Epithelial cell of esophagus (primary cell): Measurements from ENCODE around the gene CD300H.
"Not testable (repeated sequence)": the region's sequence is repeated elsewhere in the genome, so short reads cannot be mapped to it uniquely, and the experiment has no call there.

ENCODE experiments used
- DNase-seq: peaks from one replicate; pipeline ENCODE4 v3.0.0; 2010; ENCODE audit warnings: low read depth
- H3K4me3 ChIP-seq: 2 replicates; pipeline ENCODE4 v1.5.1; 2011; ENCODE audit warnings: mild to moderate bottlenecking, low read length, control low read depth
- TF ChIP-seq, protein P1 (sequence below): IDR thresholded peaks from 2 replicates; pipeline ENCODE4 v1.5.1; 2011; ENCODE audit warnings: low read depth, mild to moderate bottlenecking, low read length, control low read depth, inconsistent platforms; ENCODE audit not compliant: insufficient read depth; ENCODE audit errors: missing control alignments

CD300H gene

DNA sequence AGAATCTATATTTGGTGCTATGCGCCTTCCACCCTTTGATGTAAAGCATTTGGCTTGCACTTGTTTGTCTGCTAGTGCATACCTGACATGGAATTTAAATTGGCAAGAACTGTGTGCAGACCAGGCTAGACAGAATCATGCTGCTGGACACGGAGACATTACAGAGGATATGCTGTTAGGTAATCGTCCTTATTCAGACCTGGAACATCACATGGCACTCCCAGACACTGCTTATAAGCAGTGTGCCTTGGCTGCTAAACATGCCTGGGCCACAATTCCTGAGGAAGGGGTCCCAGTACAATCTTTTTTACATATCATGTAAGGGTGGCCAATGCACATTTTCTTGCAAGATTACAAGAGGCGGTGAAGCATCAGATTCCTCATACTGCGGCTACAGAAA is 18.4 kb upstream of the CD300H start:
- TF ChIP-seq, protein P1, sequence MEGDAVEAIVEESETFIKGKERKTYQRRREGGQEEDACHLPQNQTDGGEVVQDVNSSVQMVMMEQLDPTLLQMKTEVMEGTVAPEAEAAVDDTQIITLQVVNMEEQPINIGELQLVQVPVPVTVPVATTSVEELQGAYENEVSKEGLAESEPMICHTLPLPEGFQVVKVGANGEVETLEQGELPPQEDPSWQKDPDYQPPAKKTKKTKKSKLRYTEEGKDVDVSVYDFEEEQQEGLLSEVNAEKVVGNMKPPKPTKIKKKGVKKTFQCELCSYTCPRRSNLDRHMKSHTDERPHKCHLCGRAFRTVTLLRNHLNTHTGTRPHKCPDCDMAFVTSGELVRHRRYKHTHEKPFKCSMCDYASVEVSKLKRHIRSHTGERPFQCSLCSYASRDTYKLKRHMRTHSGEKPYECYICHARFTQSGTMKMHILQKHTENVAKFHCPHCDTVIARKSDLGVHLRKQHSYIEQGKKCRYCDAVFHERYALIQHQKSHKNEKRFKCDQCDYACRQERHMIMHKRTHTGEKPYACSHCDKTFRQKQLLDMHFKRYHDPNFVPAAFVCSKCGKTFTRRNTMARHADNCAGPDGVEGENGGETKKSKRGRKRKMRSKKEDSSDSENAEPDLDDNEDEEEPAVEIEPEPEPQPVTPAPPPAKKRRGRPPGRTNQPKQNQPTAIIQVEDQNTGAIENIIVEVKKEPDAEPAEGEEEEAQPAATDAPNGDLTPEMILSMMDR: no peak
- DNase-seq: no peak
- no peak overlapping the region for H3K4me3 ChIP-seq

DNA sequence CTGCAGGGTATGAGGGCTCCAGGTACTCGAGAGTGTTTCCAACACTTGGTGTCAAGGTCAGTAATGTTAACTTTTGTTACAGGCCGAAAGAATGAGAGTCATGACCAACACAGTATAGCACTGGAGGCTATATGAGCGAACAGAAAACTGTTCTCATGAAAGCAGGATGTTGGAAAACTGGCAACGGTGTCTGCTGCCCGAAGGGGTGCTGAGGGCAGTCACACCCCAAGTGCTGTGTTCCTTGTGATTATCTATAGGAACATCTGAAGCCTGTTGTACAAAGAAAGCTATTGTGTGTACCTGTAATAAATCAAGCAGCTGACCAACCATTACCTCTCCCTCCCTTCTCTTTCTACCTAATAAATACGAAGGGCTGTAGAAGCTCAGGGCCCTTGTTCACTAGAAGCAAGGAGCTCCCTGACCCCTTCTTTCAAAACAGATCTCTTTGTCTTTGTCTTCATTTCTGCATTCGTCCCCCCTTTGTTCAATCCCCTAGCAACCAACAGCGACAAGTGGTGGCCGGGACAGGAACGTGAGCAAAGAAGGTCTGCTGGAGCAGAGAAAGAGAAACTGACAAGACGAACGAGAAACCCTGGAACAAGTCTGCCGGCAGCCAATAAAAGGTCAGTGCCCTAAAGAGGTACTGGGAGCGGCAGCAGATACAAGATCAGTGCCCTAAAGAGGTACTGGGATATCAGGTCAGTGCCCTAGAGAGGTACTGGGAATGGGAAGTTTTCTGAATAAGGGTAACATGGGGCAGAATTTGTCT is 17.2 kb upstream of the CD300H start:
- TF ChIP-seq, protein P1: no peak
- H3K4me3 ChIP-seq: no peak overlapping the region
- no peak for DNase-seq

DNA sequence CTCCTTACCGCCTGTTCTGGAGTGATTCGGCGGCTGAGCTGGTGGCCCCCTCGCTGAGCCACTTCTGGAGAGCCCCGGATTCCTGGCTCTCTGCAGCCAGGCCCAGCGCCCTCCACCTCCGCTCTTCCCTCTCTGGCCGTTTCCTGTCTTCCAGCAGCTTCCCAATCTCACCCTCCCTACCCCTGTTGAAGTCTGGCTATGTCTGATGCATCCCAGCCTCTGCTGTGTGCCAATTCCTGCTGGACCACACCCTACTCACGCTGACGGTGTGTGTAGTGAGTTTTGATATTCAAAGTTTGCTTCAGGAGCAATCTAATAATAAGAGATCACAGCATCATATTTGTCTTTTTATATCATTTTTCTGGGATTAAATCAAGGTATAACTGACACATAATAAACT is 15.3 kb upstream of the CD300H start:
- no peak for DNase-seq
- no peak overlapping the region for H3K4me3 ChIP-seq
- TF ChIP-seq, protein P1: no peak

DNA sequence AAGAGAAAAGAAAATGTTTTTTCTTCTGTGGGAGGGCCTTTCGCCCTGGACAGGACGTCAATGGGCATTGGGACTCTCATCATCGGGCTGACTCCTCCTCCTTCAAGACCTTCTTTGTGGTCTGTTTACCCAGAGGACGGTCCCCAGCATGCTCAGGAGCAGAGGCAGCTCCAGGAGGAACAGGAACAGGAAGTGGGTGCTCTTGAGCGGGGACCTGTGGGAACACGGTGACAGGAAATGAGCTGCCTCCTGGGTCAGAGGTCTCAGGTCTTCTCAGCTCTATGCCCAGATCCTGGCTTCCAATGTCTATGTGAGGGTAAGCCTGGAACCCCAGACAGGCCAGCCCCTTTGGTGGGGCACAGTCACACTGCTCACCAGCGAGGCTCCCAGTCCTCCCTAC is 12.6 kb upstream of the CD300H start:
- no peak overlapping the region for H3K4me3 ChIP-seq
- DNase-seq: no peak
- TF ChIP-seq, protein P1: no peak

DNA sequence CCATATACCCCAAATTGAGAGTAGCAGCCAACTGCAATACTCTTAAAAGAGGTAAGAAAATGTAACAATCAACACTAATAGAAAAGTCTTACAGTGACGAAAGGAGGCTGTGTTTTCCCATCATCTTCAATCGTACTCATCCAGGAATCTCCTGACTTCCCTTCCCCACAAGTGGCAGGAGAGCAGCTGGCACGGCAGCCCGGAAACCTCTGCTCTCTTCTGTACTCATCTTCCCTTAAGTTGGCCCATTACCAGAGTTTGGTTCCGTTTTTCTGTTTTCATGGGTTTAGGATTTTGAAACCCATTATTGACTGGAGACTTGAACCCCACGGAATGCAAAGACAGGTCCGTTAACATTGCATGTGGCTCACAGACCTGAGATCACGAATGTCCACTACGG is 11.7 kb upstream of the CD300H start:
- H3K4me3 ChIP-seq: no peak overlapping the region
- DNase-seq: no peak
- TF ChIP-seq, protein P1: no peak

DNA sequence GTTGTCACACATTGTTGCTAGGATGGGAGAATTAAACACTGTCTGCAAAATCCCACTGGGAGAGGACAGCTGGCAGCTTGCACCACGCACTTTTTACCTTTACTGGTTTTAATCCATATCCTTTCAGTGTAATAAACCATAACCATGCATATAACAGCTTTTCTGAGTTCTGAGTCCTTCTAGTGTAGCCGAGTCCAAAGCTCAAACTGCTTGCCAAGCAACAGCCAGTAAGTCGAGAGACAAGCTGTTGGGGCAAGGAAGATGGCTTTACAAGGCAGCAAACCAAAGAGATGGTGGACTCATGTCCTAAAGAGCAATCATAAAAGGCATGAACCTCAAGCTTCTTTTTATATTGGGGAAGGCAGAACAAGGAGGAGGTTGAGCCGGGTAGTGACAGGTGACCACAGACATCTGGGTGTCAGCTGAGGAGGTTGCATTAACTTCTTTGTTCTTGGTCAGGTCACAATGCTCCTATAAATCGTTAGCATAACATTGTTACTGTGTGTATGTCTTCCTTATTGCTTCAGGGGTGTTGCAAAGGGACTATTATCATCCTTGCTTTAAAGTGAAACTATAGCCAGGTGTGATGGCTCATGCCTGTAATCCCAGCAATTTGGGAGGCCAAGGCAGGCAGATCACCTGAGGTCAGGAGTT is 7.3 kb upstream of the CD300H start:
- TF ChIP-seq, protein P1: no peak
- H3K4me3 ChIP-seq: no peak overlapping the region
- DNase-seq: no peak

DNA sequence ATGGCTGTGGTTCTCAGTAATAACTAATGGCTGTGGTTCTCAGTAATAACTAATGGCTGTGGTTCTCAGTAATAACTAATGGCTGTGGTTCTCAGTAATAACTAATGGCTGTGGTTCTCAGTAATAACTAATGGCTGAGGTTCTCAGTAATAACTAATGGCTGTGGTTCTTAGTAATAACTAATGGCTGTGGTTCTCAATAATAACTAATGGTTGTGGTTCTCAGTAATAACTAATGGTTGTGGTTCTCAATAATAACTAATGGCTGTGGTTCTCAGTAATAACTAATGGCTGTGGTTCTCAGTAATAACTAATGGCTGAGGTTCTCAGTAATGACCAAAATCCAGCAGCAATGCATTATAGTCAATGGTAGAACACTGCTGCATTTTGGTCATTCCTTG is 6.3 kb upstream of the CD300H start:
- DNase-seq: not testable (repeated sequence)

More for the DNA sequence above, 6.3 kb upstream of the CD300H start:
- H3K4me3 ChIP-seq: not testable (repeated sequence)
